ENCODE data around the gene STARD3. TPM values are rescaled to one million over a fixed set of nuclear protein-coding genes. Genes with fewer than 3 reads are reported as not detected.
"Not testable (repeated sequence)": the region's sequence is repeated elsewhere in the genome, so short reads cannot be mapped to it uniquely, and the experiment has no call there.

STARD3 gene
- total RNA-seq, 1 donor = 47.1 TPM

DNA sequence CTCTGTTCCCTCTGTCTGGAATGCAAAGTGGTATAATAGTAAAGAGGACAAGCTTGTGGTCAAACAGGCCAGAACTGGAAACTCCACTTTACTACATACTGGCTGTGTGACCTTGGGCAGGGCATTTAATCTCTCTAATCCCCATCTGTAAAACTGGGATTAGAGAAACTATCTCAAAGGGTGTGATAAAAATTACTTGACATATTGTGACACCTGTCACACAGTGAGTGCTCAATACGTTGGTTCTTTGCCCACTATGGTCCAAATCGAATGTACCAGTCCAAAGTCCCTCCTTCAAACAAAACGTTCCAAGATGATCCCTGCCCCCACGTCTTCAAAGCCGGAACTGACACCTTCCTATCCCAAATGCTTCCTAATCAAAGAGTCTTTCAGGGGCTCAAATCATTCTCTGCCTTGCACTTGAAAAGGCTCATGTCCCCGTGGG is 50.2 kb downstream of the STARD3 start:
- no peak for DNase-seq (ENCODE audit: low read depth in 2 of 3, low spot score in 2 of 3)

- peak; percentile 69 to 93 (median 93) for DNase-seq (ENCODE audit: low read depth in 2 of 3, low spot score in 2 of 3)
Observed at GRCh38 chr17:39687546-39688474, 50.9 kb downstream of the STARD3 start, which contains the start of gene PGAP3. Gene PGAP3, minus strand, starts transcription at chr17:39688057. Its CDS starts 43 bp downstream, at chr17:39688014.

GRCh38 chr17:39688475-39688835 is 51.5 kb downstream of the STARD3 start:
- DNase-seq (ENCODE audit: low read depth in 2 of 3, low spot score in 2 of 3) = no peak

DNA sequence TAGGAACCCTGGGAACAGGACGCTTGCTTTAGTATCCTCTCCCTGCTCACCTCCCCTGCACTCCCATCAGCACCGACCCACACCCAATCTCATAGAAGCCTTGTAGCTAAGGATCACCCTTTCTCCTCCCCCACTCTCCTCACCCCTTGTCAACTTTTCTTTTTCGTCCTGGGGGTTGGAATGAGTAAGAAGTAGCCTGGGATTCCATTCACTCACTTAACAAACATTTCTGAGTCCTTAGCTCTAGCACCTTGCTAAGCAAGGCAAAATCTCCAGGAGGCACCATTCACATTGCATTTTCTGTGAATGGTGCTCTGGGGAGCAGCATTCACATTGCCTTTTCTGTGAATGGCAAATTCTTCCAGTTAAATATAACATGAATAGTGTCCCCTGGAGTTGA is 52.0 kb downstream of the STARD3 start:
- DNase-seq (ENCODE audit: low read depth in 2 of 3, low spot score in 2 of 3) = no peak

DNA sequence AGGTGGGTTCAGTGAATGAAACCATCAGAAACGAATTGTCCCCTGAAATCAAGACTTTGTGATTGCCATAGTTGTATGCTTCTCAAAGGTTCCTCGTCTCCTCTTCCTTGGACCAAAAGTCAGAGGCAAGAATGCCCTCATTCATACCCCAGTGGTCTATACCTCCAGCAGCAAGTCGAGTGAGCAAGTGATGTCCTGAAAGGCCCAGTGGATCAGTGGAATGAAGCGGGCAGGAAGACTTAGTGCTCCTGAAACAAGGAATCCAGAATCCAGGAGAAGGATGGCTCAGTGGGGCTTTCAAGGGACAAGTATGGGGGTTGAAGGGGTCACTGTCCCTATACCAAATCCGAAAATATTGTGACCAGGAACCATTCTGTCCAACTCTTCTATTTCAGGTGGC is 57.6 kb downstream of the STARD3 start:
- no peak for DNase-seq (ENCODE audit: low read depth in 2 of 3, low spot score in 2 of 3)

- DNase-seq (ENCODE audit: low read depth in 2 of 3, low spot score in 2 of 3) = no peak
Observed at GRCh38 chr17:39695089-39695474, 58.1 kb downstream of the STARD3 start.

DNA sequence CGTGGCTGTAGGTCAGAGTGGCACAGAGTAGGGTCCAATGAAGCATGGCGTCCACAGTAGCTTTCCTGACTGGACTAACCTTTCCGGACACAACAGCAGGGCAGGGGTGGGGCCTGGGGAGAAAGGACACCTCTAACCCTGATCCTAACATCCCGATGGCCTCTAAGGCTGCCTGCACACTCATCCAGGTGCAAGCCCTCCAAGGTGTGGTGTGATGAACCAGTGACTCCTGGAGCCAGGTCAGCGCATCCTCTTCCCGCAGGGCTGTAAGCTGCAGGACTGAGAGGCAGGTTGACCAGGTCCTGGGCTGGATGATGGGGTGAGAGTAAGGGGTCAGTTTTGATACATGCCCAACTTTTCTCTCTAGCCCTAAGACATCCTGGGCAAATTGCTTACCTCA is 59.8 kb downstream of the STARD3 start:
- DNase-seq (ENCODE audit: low read depth in 2 of 3, low spot score in 2 of 3) = no peak

- no peak for DNase-seq (ENCODE audit: low read depth in 2 of 3, low spot score in 2 of 3)
Observed at GRCh38 chr17:39697961-39698360, 61.0 kb downstream of the STARD3 start.

GRCh38 chr17:39699157-39699817 is 62.3 kb downstream of the STARD3 start:
- not testable (repeated sequence) for DNase-seq (ENCODE audit: low read depth in 2 of 3, low spot score in 2 of 3)

GRCh38 chr17:39699818-39700147 is 62.8 kb downstream of the STARD3 start, which contains the start of gene ERBB2:
Gene ERBB2, plus strand, starts transcription at chr17:39700064. Its CDS starts 175 bp downstream, at chr17:39700239.
- no peak for DNase-seq (ENCODE audit: low read depth in 2 of 3, low spot score in 2 of 3)

GRCh38 chr17:39700148-39700987 is 63.4 kb downstream of the STARD3 start:
- peak in 1 of 3 donors; percentile 29 for DNase-seq (ENCODE audit: low read depth in 2 of 3, low spot score in 2 of 3)

DNA sequence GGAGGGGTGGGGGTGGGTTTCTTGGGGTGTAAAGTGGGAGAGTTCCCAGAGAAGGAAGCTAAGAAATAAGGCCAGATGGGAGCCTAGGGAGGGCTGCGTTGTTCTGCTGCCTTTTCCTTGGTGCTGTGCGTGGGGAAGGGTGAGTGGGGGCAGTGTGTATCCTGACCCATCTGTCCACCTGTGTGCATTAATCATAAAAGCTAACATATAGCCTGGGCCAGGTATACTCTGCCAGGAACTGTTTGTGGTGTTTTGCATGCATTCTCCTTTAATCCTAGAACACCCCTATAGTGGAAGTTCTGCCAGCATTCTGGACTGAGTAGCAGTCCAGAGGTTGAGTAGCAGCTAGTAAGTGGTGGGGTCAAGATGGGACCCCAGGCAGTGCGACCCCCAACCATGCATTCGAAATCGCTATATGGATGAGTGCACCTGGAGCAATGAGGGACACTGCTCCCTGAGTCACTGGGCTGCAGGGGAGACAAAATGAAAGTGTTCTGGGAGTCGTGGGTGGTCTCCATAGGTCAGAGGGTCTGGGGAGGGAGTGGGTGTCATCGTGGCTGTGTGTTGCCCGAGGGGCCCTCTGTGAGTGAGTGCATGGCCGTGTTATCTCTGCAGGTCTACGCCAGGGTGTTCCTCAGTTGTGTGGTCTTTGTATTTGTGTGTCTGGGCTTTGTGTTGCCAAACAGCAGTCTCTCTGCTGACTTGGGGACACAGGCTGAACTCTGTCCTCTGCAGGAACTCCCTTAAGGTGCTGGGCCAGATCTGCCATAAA is 64.3 kb downstream of the STARD3 start:
- DNase-seq (ENCODE audit: low read depth in 2 of 3, low spot score in 2 of 3) = no peak

DNA sequence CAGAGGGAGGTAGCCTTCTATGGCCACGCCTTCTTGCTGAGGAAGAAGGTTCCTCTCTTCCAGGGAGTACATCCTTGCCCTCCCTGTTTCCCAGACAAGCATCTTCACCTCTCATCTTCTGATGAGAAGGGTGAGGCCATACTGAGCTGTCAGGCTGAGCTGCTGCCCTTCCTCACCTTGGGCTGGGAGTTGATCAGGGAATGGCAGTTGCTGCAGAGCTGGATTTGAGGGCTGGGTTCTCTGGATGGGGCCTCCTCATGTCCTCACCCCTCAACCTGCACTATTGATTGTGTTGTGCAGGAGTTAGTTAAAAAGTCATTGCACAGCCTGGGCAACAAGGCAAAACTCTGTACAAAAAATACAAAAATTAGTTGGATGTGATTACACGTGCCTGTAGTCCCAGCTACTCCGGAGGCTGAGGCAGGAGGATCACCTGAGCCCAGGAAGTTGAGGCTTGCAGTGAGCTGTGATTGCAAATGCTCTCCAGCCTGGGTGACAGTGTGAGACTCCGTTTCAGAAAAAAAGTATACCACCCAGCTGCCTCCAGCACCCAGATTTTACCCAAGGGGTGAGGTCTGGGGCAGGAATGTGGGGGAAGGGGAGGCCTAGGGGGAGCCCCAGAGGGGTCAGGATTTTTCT is 65.0 kb downstream of the STARD3 start:
- DNase-seq (ENCODE audit: low read depth in 2 of 3, low spot score in 2 of 3) = no peak

DNA sequence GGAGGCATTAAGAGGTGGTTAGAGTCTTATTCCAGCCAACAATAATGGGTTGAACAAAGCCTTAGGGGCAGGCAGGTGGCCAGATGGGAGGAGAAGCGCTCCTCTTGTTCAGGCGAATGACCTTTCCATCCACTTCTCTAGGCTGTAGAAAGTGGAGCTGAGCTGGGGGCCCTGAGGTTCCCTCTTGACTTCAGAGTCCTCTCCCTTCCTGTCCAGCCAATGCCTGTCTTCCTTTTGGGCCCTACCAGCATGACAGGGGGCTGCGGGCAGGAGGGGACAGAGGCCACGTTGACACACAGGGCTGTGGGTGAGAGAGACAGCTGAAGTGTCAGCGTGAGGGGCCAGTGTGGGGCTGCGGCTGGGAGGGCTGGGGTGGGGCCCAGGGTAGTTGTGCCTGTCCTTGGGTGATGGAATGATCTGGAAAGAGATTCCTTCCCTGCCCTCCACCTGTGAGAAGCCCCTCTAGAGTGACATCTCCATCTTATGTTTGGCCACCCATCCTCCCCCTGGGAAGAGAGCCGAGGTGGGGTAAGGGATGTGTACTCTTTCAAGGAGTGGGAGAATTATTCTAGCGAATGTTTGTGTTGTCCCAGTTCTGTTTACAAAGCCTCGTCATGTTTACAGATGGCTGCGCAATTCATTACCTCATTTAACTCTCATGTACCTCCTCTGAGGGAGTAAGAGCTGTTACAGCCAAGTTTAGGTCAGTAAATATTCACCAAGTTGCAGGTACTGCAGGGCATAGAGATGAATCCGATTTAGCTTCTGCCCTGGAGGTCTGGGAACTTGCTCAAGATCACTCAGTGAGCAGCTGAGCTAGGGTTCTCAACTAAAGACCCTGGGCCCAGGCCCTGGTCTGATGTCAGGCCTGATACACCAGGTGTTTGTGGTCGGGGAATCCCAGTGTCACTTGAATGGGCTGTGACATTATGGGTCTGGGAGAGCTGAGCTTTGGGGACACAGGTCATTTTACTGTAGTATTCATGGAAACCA is 66.3 kb downstream of the STARD3 start:
- no peak for DNase-seq (ENCODE audit: low read depth in 2 of 3, low spot score in 2 of 3)

DNA sequence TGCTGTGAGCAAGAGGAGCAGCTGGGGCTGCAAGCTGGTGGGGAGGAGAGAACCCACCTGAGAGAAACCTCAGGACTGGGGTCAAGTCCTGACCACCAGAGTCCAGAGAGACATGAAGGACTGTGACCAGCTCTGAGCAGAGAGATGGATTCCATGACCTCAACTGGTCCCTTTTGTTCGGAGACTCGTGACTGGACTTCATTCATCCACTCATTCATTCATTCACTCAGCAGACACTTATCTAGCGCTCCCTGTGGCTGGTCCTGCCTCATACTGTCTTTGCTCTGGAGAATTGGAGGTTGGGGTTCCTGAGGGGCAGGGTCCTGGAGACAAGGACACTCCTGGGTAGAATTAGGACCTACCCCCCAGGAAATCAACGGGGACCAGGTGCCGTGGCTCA is 67.0 kb downstream of the STARD3 start:
- DNase-seq (ENCODE audit: low read depth in 2 of 3, low spot score in 2 of 3) = no peak

DNA sequence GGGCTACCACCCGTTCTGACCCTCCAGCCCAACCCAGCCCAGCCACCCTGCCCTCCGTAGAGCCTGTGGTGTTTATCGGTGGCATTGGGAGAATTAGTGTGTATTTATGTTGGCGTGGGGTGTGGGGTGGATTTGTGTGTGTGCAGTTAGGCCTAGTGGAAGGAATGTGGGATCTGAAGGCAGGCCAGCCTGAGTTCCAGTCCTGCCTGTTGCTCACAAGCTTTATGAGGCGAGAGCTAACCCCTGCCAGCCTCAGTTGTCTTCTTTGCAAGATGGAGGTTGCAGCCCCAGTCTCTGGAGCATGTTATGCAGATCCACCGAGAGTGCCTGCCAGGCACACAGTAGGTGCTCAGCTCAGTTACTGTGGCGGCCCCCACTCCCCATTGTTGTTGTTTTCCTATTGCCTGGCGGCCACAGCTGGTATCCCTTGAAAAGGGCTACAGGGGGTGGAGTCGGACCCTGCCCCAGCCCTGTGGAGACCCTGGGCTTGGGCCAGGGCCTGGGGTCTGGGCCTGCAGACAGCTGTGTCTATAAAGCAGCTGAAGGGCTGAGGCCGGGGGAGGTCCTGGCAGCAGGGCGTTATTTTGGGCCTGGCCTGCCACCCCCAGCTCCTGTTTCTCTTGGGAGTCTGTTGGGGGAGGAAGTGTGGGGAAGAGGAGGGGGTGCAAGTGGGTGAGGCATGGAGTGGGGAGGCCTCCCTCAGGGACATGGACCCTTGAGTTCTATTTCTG is 68.0 kb downstream of the STARD3 start:
- no peak for DNase-seq (ENCODE audit: low read depth in 2 of 3, low spot score in 2 of 3)

DNA sequence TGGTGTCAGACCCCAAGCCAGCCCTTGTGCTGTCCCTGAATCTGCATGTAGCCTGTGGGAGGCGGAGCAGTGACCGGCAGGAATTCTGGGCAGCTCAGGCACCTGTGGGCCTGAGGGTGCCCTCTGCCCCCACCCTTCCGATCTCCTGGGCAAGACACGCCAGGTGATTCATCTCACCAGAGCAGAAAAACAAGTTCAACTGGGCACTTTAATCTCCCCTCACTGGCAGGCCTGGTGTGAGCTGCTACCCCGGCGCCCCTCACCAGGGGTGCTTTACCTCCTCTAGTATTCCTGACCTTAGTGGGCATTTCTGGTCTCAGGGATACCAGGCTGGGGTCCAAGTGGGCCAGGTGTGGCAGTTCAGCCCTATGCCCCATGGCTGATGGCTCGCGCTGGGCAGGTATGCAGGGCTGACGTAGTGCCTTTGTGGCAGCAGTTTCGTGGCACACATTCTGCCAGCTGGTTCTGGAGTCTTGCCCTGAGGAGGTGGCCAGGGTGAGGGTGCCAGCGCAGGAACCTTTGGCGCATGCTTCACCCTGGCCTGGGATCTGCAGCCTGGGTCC is 68.9 kb downstream of the STARD3 start:
- DNase-seq (ENCODE audit: low read depth in 2 of 3, low spot score in 2 of 3) = no peak

GRCh38 chr17:39706383-39706782 is 69.4 kb downstream of the STARD3 start:
- no peak for DNase-seq (ENCODE audit: low read depth in 2 of 3, low spot score in 2 of 3)

Measured in hematopoietic multipotent progenitor cell (in vitro differentiated cells).